ENCODE results near the gene CEMIP2. TPM values are rescaled to one million over a fixed set of nuclear protein-coding genes. Genes with fewer than 3 reads are reported as not detected.

Gene CEMIP2
- total and polyA plus RNA-seq, 2 of the 13 experiments (the other 11 are each of a cell fraction or from before 2014, with no cell fraction given): 94.3 to 128 TPM

- no peak for TF ChIP-seq ZNF704 (CRISPR knock-in tag; IDR thresholded peaks at IDR 0.05; ENCODE audit: borderline replicate concordance)
- TF ChIP-seq ZNF710 (CRISPR knock-in tag; IDR thresholded peaks at IDR 0.05; ENCODE audit: borderline replicate concordance): no peak
- TF ChIP-seq ISL2 (CRISPR knock-in tag; IDR thresholded peaks at IDR 0.05): 0 out of 2 replicates have a peak, but pooled peaks have one; percentile 51
- TF ChIP-seq FUBP1 (CRISPR knock-in tag; IDR thresholded peaks at IDR 0.05; ENCODE audit: borderline replicate concordance): no peak
- no peak for TF ChIP-seq ZBTB7B (CRISPR knock-in tag; IDR thresholded peaks at IDR 0.05)
- TF ChIP-seq SRF (IDR thresholded peaks at IDR 0.05; ENCODE audit: low read depth, low read length): no peak
- no peak for TF ChIP-seq ZBTB14 (CRISPR knock-in tag; IDR thresholded peaks at IDR 0.05)
- no peak for TF ChIP-seq TP53 (CRISPR knock-in tag; conservative IDR thresholded peaks at IDR 0.05)
- no peak for TF ChIP-seq HMGA1 (CRISPR knock-in tag; conservative IDR thresholded peaks at IDR 0.05)
- TF ChIP-seq HBP1 (CRISPR knock-in tag; IDR thresholded peaks at IDR 0.05; ENCODE audit: low read depth): no peak
- TF ChIP-seq CSRNP1 (CRISPR knock-in tag; IDR thresholded peaks at IDR 0.05): no peak
- no peak for TF ChIP-seq TGIF2 (CRISPR knock-in tag; IDR thresholded peaks at IDR 0.05)
- no peak for TF ChIP-seq TRIM22 (IDR thresholded peaks at IDR 0.05)
- no peak for TF ChIP-seq ELK4 (CRISPR knock-in tag; IDR thresholded peaks at IDR 0.05; ENCODE audit: borderline replicate concordance)
- TF ChIP-seq ZNF292 (CRISPR knock-in tag; IDR thresholded peaks at IDR 0.05; ENCODE audit: borderline replicate concordance, low read depth): peak; percentile 31; the same call in 1 of the 2 replicates
Observed at GRCh38 chr9:71680189-71680980, 87.9 kb downstream of the CEMIP2 start (continued).
